ENCODE data around the gene CFAP54. TPM values are rescaled to one million over a fixed set of nuclear protein-coding genes. Genes with fewer than 3 reads are reported as not detected.

CFAP54 gene
- total RNA-seq, 3 donors from 2014 or later: 0.43 to 1.9 (median 0.82) TPM

GRCh38 chr12:96908423-96908675, 419.0 kb downstream of the CFAP54 start:
- no peak overlapping the region for H3K4me3 ChIP-seq
- intact Hi-C loops (cut with DNase I, micrococcal nuclease): no loop called here
- H3K9me3 ChIP-seq: no peaks in the 10 kb centered on the region
- H3K4me1 ChIP-seq (ENCODE audit: low read depth): no peaks in the 10 kb centered on the region
- no peak for TF ChIP-seq CTCF (IDR thresholded peaks at IDR 0.05)
- no peak for DNase-seq
- no peaks in the 10 kb centered on the region for H3K36me3 ChIP-seq (ENCODE audit: low read depth)
- ATAC-seq: no peak

GRCh38 chr12:96912261-96912660, 422.9 kb downstream of the CFAP54 start:
- DNase-seq (no peak), ATAC-seq (no peak)
- TF ChIP-seq CTCF (IDR thresholded peaks at IDR 0.05): no peak
- H3K9me3 ChIP-seq: no peaks in the 10 kb centered on the region
- no peaks in the 10 kb centered on the region for H3K36me3 ChIP-seq (ENCODE audit: low read depth)
- intact Hi-C loops (cut with DNase I, micrococcal nuclease): no loop called here
- no peaks in the 10 kb centered on the region for H3K4me1 ChIP-seq (ENCODE audit: low read depth)
- H3K4me3 ChIP-seq: no peak overlapping the region

GRCh38 chr12:96912943-96913342, 423.6 kb downstream of the CFAP54 start:
- intact Hi-C loops (cut with DNase I, micrococcal nuclease): no loop called here
- TF ChIP-seq CTCF (IDR thresholded peaks at IDR 0.05): no peak
- no peaks in the 10 kb centered on the region for H3K9me3 ChIP-seq
- H3K4me3 ChIP-seq: no peak overlapping the region
- no peak for DNase-seq
- H3K4me1 ChIP-seq (ENCODE audit: low read depth): no peaks in the 10 kb centered on the region
- no peak for ATAC-seq
- no peaks in the 10 kb centered on the region for H3K36me3 ChIP-seq (ENCODE audit: low read depth)

- ATAC-seq: no peak
- intact Hi-C loops (cut with DNase I, micrococcal nuclease): no loop called here
- no peak for TF ChIP-seq CTCF (IDR thresholded peaks at IDR 0.05)
- Histone ChIP-seq H3K4me3 (no peak overlapping the region), H3K36me3 (ENCODE audit: low read depth) (no peaks in the 10 kb centered on the region), H3K9me3 (no peaks in the 10 kb centered on the region), H3K4me1 (ENCODE audit: low read depth) (no peaks in the 10 kb centered on the region)
- DNase-seq: no peak
These were observed 430.3 kb downstream of the CFAP54 start for GRCh38 chr12:96919510-96920210.

Other genes with a start within 250 kb of the CFAP54 start
- gene CDK17, start 89.1 kb upstream of the CFAP54 start, total RNA-seq: 10 to 100 TPM; 19.5 to 43.5 (median 24.0) TPM

Measured in mucosa of descending colon (tissue), 3 donors.